DMS153 treated with DMSO at 0.1 percent for 48 hours (cell line): ENCODE data around the gene MRPS26.
"Not testable (repeated sequence)": the region's sequence is repeated elsewhere in the genome, so short reads cannot be mapped to it uniquely, and the experiment has no call there.

Experiments used
- DNase-seq: peaks from one replicate; lab custom pipeline; 2025; ENCODE audit not compliant: unreplicated experiment; lab: John Stamatoyannopoulos, UW

Gene MRPS26

GRCh38 chr20:3041854-3042409 is 3.9 kb upstream of the MRPS26 start:
- peak; percentile 49 for DNase-seq

DNA sequence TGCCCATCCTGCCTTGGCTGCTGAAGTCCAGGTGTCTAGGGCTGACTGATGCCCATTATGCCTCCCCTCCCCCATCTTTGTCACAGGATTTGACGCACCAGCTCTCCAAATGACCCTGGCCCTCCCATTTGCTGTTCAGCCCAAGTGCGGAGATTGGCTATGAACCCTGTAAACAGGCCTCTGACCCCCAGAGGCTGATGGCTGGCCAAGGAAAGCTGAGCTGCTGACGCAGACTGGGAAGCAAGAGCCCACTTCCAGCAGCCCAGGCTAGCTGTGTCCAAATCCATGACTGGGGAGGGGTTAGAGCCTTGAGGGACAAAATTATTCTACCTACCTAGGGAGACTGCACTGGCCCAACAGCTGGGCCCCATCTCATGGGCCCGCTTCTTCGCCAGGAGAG is 3.2 kb upstream of the MRPS26 start:
- no peak for DNase-seq

GRCh38 chr20:3043322-3043721 is 2.5 kb upstream of the MRPS26 start, which contains the start of gene GNRH2:
TSS of gene GNRH2 (plus strand) at chr20:3043622. CDS start at chr20:3044415, 793 bp downstream.
- DNase-seq = no peak

DNA sequence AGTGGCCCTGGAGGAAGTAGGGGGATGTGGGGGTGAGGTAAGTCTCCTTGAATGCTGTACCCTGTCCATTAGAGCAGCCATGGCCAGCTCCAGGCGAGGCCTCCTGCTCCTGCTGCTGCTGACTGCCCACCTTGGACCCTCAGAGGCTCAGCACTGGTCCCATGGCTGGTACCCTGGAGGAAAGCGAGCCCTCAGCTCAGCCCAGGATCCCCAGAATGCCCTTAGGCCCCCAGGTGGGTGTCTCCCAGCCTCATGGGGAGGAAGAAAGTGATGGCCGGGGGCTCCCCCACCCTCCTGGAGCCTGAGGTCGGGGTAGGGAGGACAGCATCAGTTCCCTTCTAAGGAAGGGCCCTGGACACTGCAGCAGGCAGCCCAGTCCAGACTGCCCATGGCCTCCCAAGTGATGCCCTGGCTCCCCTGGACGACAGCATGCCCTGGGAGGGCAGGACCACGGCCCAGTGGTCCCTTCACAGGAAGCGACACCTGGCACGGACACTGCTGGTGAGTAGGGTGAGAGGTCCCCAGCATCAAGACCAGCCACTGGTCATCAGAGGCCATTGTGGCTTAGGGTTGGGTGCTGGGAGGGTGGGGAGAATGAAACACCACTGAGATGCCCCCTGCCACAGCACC is 1.4 kb upstream of the MRPS26 start:
- DNase-seq = no peak

DNA sequence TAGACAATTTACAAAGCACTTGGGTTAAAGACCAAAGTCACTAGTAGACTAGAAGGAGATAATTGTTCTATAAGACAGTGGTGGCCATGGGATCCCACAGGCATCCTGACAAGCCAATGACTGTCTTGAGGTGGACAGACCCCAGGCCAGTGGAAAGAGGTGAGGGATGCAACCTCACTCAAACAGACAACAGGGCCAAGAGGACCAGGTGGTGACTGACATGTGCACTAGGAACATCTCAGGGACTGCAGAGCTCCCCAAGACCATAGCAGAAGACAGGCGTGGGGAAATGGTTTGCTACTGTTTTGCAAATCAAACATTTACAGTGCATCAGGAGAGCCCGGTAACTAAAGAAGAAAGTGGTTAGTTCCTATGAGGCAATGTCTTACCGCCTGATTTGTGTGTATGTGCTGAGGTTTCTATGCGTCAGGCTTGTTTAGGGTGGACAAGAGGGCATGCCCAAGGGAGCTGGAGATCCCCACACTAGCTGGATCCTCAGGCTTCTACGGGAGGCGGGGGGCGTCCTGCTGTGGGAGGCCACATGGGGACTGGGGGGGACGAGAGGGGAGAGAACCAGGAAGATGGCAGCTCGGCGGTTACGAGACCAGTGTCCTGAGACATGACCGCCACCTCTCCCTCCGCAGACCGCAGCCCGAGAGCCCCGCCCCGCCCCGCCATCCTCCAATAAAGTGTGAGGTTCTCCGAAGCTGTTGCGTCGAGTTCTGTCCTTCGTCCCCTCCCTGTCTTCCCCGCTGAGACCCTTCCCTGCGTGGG is 623 bp upstream of the MRPS26 start:
- peak; percentile 61 for DNase-seq

DNA sequence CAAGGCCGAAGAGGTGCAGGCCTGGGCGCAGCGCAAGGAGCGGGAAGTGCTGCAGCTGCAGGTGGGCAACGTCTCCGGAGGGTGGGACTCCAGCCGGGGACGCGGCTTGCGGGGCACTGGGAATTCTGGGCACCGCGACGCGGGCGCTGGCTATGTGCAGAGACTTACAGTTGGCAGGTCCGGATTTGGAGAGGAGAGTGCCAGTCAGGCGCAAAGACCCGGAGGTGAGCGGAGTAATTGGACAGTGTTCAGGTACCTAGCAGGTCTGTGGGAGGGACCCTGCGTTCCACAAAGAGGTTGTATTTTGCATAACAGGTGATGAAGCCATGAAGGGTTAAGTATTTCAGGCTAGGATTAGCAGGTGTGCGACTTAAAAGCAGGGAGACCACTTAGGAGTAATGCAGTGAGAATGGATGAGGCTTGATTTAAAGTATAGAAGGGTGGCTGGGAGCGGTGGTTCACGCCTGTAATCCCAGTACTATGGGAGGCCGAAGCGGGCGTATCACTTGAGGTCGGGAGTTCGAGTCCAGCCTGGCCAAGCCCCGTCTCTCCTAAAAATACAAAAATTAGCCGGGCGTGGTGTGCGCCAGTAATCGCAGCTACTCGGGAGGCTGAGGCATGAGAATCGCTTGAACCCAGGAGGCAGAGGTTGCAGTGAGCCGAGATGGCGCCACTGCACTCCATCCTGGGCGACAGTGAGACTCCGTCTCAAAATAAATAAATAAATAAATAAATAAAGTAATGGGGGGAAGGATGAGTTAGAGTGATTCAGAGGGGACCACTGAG is 1.0 kb downstream of the MRPS26 start:
- DNase-seq = no peak

GRCh38 chr20:3047486-3048419 is 1.9 kb downstream of the MRPS26 start:
- no peak for DNase-seq

DNA sequence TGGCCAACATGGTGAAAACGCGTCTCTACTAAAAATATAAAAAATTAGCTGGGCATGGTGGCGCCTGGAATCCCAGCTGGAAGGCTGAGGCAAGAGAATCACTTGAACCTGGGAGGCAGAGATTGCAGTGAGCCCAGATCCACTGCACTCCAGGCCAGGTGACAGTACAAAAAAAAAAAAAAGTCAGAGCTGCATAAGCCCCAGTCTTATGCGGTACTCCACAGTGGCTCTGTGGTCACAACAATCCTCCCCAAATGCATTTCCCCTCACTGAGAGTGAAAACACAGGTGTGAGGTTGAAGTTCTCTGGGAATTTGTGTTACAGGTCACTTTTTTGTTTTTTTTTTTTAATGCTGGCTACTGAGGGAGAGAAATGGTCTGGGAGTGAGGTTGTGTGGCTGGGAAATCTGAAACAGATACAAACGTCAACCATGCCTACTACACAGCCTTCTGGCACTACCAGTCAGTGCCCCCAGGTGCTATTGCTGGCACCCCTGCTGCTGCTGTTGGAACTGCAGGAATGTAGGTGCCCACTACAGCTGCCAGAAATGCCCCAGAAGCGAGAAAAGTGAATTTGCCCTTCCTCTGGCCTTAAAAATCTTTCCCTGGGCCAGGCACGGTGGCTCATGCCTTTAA is 5.7 kb downstream of the MRPS26 start:
- no peak for DNase-seq

DNA sequence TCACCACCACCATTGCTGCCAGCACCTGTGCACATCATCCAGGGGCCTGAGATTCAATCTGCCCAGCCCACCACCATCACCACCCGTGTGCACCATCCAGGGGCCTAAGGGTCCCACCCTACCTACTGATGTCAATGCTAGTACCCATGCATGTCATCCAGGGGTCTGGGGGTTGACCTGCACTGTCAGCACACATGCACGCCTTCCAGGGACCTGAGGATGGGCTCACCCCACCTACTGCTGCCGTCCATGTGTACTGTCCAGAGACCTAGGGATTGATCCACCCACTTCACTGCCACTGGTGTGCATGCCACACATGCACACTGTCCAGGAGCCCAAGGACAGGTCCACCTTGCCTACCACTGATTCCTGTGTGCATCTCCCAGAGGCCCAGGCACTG is 13.6 kb downstream of the MRPS26 start:
- no peak for DNase-seq

GRCh38 chr20:3064119-3064518 is 18.3 kb downstream of the MRPS26 start:
- not testable (repeated sequence) for DNase-seq

DNA sequence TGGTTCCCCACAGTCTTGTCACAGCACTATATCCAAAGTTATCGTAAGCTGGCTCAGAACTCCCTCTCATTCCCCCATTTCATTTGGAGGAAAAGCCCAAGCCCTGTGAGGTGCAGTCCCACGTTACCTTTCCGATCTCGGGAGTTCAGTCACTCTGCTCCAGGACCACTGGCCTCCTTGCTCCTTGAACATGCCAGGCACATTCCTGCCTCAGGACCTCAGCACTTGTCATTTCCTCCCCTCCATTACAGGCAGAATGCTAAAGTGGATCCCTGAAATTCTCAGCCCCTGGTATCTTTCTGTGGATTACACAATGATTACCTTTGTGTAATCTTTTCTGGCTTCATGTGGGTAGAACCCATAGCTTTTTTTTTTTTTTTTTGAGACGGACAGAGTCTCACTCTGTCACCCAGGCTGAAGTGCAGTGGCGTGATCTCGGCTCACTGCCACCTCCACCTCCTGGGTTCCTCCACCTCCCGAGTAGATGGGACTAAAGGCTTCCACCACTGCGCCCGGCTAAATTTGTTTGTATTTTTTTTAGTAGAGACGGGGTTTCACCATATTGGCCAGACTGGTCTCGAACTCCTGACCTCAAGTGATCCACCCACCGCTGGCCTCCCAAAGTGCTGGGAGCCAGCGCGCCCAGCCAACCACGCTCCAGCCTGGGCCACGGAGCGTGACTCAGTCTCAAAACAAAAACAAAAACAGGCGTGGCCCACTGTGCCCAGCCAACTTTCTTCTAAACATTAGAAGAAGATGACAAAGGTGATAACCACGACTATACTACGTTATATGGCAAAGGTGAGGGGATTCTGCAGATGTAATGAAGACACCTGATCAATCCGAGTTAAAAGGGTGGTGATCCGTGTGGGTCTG is 21.5 kb downstream of the MRPS26 start:
- no peak for DNase-seq

GRCh38 chr20:3068075-3068474 is 22.2 kb downstream of the MRPS26 start:
- no peak for DNase-seq

- peak; percentile 10 for DNase-seq
These were observed 23.4 kb downstream of the MRPS26 start for GRCh38 chr20:3068986-3069900.

GRCh38 chr20:3070725-3071124 is 24.9 kb downstream of the MRPS26 start:
- DNase-seq = no peak

DNA sequence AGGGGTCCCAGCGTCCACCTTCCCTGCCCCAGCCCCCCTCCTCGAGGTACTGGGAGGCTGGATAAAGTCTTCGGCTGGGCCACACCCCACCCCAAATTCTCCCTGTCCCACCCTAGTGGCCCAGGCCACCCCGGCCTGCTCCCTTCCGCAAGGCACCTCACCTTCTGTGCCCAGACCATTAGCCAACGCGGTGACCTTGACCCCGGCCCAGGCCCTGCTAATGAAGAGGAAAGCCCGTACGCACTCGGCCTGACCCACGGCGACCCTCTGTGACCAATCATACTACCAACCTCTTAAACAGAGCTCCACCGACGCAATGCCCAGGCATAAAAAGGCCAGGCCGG is 25.4 kb downstream of the MRPS26 start:
- DNase-seq = no peak

DNA sequence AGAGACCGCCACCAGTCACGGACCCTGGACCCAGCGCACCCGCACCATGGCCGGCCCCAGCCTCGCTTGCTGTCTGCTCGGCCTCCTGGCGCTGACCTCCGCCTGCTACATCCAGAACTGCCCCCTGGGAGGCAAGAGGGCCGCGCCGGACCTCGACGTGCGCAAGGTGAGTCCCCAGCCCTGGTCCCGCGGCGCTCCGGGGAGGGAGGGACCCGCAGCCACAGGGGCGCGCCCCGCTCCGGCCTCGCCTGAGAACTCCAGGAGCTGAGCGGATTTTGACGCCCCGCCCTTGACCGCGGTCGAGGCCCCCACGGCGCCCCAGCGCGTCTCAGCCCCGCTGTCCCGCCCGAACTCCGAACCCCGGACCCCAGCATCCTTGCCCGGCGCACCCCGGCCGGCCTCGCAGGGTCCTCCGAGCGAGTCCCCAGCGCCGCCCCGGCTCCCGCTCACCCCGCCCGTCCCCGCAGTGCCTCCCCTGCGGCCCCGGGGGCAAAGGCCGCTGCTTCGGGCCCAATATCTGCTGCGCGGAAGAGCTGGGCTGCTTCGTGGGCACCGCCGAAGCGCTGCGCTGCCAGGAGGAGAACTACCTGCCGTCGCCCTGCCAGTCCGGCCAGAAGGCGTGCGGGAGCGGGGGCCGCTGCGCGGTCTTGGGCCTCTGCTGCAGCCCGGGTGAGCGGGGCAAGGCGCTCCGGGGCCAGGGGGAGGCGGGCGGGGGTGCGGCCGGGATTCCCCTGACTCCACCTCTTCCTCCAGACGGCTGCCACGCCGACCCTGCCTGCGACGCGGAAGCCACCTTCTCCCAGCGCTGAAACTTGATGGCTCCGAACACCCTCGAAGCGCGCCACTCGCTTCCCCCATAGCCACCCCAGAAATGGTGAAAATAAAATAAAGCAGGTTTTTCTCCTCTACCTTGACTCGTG is 26.0 kb downstream of the MRPS26 start, which contains the start of gene OXT:
TSS of gene OXT (plus strand) at position 11 of the 920 bp plus-strand sequence. CDS start at position 47, 36 bp downstream.
- DNase-seq = no peak
